A549 (cell line): ENCODE data around the gene RTN4RL1.

Source experiments
- JUNB ChIP-seq: fragments of >200 bp; sonication (Bioruptor Twin); formaldehyde crosslinking; IDR thresholded peaks from 2 replicates; pipeline ENCODE4 v1.6.1; 2016
- KDM1A ChIP-seq: fragments of 200-600 bp; sonication (generic); IDR thresholded peaks from 2 replicates; pipeline ENCODE4 v1.6.1; 2016; ENCODE audit warnings: low read depth, mild to moderate bottlenecking
- POLR2A ChIP-seq: IDR thresholded peaks from 2 replicates; pipeline ENCODE4 v1.6.1; 2012; ENCODE audit warnings: mild to moderate bottlenecking, low read length
- TF ChIP-seq, protein P1 (sequence below): IDR thresholded peaks from 2 replicates; pipeline ENCODE4 v1.6.1; 2012
- TF ChIP-seq, protein P2 (sequence below): fragments of >200 bp; sonication (Bioruptor Twin); formaldehyde crosslinking; IDR thresholded peaks from 3 replicates; pipeline ENCODE4 v1.5.1; 2016
- TF ChIP-seq, protein P3 (sequence below): fragments of 200-600 bp; sonication (generic); IDR thresholded peaks from 2 replicates; pipeline ENCODE4 v1.6.1; 2016; ENCODE audit warnings: antibody characterized with exemption, mild to moderate bottlenecking, moderate library complexity

DNA sequence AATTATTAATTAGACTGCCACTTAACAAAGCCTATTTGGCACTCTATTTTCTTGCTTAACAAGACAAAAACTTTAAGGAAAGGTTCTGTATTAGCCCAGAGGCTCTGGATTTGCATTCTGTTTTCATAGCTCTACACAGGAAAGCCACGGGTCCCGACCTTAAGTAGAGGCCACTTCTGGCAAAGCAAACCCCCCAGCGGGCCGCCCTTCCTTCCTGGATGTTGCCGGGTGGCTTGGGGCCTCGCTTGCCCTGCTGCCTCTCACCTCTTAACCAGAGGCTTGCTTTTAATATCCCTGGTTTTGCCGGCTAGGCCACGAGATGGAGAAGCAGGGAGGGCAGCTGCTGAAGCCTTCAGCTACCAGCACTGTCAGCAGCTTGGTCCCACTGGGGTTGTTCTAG is 4.4 kb downstream of the RTN4RL1 start:
- TF ChIP-seq POLR2A (no peak), JUNB (no peak), KDM1A (no peak)
- TF ChIP-seq, protein P1, sequence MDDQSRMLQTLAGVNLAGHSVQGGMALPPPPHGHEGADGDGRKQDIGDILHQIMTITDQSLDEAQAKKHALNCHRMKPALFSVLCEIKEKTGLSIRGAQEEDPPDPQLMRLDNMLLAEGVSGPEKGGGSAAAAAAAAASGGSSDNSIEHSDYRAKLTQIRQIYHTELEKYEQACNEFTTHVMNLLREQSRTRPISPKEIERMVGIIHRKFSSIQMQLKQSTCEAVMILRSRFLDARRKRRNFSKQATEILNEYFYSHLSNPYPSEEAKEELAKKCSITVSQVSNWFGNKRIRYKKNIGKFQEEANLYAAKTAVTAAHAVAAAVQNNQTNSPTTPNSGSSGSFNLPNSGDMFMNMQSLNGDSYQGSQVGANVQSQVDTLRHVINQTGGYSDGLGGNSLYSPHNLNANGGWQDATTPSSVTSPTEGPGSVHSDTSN: no peak
- TF ChIP-seq, protein P2, sequence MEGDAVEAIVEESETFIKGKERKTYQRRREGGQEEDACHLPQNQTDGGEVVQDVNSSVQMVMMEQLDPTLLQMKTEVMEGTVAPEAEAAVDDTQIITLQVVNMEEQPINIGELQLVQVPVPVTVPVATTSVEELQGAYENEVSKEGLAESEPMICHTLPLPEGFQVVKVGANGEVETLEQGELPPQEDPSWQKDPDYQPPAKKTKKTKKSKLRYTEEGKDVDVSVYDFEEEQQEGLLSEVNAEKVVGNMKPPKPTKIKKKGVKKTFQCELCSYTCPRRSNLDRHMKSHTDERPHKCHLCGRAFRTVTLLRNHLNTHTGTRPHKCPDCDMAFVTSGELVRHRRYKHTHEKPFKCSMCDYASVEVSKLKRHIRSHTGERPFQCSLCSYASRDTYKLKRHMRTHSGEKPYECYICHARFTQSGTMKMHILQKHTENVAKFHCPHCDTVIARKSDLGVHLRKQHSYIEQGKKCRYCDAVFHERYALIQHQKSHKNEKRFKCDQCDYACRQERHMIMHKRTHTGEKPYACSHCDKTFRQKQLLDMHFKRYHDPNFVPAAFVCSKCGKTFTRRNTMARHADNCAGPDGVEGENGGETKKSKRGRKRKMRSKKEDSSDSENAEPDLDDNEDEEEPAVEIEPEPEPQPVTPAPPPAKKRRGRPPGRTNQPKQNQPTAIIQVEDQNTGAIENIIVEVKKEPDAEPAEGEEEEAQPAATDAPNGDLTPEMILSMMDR: no peak
- TF ChIP-seq, protein P3, sequence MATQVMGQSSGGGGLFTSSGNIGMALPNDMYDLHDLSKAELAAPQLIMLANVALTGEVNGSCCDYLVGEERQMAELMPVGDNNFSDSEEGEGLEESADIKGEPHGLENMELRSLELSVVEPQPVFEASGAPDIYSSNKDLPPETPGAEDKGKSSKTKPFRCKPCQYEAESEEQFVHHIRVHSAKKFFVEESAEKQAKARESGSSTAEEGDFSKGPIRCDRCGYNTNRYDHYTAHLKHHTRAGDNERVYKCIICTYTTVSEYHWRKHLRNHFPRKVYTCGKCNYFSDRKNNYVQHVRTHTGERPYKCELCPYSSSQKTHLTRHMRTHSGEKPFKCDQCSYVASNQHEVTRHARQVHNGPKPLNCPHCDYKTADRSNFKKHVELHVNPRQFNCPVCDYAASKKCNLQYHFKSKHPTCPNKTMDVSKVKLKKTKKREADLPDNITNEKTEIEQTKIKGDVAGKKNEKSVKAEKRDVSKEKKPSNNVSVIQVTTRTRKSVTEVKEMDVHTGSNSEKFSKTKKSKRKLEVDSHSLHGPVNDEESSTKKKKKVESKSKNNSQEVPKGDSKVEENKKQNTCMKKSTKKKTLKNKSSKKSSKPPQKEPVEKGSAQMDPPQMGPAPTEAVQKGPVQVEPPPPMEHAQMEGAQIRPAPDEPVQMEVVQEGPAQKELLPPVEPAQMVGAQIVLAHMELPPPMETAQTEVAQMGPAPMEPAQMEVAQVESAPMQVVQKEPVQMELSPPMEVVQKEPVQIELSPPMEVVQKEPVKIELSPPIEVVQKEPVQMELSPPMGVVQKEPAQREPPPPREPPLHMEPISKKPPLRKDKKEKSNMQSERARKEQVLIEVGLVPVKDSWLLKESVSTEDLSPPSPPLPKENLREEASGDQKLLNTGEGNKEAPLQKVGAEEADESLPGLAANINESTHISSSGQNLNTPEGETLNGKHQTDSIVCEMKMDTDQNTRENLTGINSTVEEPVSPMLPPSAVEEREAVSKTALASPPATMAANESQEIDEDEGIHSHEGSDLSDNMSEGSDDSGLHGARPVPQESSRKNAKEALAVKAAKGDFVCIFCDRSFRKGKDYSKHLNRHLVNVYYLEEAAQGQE: no peak
